Mucosa of rectum (tissue), 2 donors: ENCODE data around the gene ZRANB1.

Source experiments
- H3K27ac ChIP-seq, 2 donors: one replicate each; pipeline ENCODE4 v1.7.0; 2013; ENCODE audit warnings: inconsistent platforms in 2 of 2, low read depth in 2 of 2, low read length in 2 of 2
- H3K27me3 ChIP-seq, 2 donors: one replicate each; pipeline ENCODE4 v1.7.0; 2013; ENCODE audit warnings: low read length in 2 of 2; ENCODE audit not compliant: control insufficient read depth in 2 of 2, insufficient read depth in 2 of 2
- H3K36me3 ChIP-seq, 2 donors: one replicate each; pipeline ENCODE4 v1.7.0; 2013; ENCODE audit warnings: low read length in 2 of 2; ENCODE audit not compliant: control insufficient read depth in 2 of 2, insufficient read depth in 2 of 2
- H3K4me1 ChIP-seq, 2 donors: one replicate each; pipeline ENCODE4 v1.7.0; 2013; ENCODE audit warnings: low read length in 2 of 2, mild to moderate bottlenecking in 1 of 2; ENCODE audit not compliant: control insufficient read depth in 2 of 2, insufficient read depth in 2 of 2
- H3K4me3 ChIP-seq, 2 donors: one replicate each; pipeline ENCODE4 v1.7.0; 2013; ENCODE audit warnings: low read length in 2 of 2
- H3K9ac ChIP-seq, 2 donors: one replicate each; pipeline ENCODE4 v1.7.0; 2013; ENCODE audit warnings: low read length in 2 of 2, low read depth in 1 of 2, mild to moderate bottlenecking in 1 of 2
- H3K9me3 ChIP-seq, 2 donors: one replicate each; pipeline ENCODE4 v1.7.0; 2013; ENCODE audit warnings: low read length in 2 of 2; ENCODE audit not compliant: control insufficient read depth in 2 of 2
- donor health status: healthy.
- donor health status: Normal muscosa, but diverticular disease.

Gene ZRANB1

DNA sequence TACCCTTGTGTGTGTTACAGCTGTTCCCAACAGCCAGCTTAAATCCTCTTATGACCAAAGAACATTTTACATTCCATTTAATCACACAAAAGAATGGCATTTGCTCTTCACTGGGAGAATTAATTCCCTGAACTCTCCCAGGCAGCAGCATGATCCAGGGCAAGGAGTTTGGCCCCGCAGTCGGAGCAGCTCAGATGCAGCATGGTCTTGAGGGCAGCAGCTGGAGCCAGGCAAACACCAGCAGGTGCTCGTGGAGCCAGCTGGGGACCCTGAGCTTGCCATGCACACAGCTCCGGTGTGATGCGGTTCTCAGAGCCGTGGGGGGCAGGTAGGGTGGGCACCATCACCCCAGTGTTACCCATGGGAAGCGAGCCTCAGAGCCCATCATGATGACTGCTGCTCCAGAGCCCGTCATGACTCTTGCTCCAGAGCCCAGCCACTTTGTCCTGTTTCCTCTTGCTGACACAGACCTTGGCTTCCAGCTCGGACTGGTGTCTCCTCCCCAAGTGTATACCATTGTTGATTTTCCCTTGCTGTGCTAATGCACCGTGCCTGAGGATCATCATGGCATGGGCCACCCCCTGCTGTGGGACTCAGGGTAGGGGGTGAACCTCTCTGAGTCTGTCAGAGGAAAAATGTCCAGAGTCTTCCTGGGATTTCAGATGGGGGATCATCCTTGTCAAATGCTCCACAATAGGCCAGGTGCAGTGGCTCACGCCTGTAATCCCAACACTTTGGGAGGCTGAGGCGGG lies 75.8 kb downstream of the ZRANB1 start:
- no peak overlapping the region for H3K4me3 ChIP-seq
- no peaks in the 10 kb centered on the region for H3K27me3 ChIP-seq
- H3K4me1 ChIP-seq, result peaks cover 11 to 31% of the 10 kb centered on the region in 2 donors
- peaks cover 0 to 7% of the 10 kb centered on the region in 2 donors for H3K36me3 ChIP-seq
- no peak overlapping the region for H3K9ac ChIP-seq
- H3K27ac ChIP-seq, result no peak overlapping the region
- H3K9me3 ChIP-seq, result no peaks in the 10 kb centered on the region

DNA sequence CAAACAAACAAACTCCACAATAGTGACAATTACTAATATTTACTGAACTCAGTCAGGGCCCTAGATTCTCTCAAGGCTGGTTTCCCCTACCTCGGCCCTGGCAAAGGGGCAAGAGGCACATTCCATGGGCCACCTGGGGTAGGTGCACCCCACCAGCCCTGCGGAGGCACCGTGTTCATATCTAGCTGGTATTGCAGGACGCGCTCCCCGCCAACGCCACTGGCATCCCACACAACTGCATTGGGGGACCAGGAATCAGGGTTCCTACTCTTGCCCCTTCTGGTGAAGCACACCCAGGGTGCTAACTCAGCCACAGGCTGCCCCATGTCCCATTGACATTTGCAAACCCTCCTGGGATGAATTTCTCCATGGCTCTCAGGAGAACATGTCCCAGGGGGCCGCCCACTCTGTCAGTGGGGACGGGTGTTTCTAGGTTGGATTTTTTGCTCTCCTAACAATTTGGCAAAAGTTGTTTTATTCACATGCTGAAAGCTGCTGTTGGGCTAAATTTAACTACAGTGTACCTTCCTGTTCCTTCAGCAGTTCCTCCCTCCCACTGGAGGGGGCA lies 76.7 kb downstream of the ZRANB1 start:
- Histone ChIP-seq H3K27ac (no peak overlapping the region), H3K4me1 (peaks cover 13 to 31% of the 10 kb centered on the region in 2 donors), H3K9me3 (no peaks in the 10 kb centered on the region), H3K9ac (no peak overlapping the region), H3K27me3 (no peaks in the 10 kb centered on the region), H3K4me3 (no peak overlapping the region), H3K36me3 (peaks cover 0 to 10% of the 10 kb centered on the region in 2 donors)

DNA sequence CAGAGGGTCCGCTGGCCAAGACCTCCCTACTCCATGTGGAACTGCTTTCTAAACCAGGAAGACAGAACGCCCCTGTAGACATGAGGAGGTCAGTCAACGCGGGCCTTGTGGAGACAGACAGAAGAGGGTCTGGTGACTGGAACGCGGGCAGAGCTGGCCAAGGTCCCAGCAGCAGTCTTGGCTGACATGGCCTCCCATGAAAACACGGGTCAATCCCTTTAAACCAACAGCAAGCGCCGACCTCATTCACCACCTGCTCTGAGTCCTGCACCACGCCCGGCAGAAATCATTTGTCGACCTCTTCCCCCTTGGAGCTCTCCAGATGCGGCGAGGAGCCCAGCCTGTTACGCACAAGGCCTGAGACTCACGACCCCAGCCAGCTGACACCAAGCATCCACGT lies 78.5 kb downstream of the ZRANB1 start:
- peaks cover 22 to 41% of the 10 kb centered on the region in 2 donors for H3K4me1 ChIP-seq
- H3K27ac ChIP-seq, result peak overlapping the region in 1 of 2 donors; percentile 40
- H3K27me3 ChIP-seq, result no peaks in the 10 kb centered on the region
- H3K9me3 ChIP-seq, result no peaks in the 10 kb centered on the region
- H3K4me3 ChIP-seq, result no peak overlapping the region
- peaks cover 0 to 6% of the 10 kb centered on the region in 2 donors for H3K36me3 ChIP-seq
- no peak overlapping the region for H3K9ac ChIP-seq

GRCh38 chr10:125020871-125021270 lies 78.9 kb downstream of the ZRANB1 start:
- Histone ChIP-seq H3K4me3 (no peak overlapping the region), H3K9ac (no peak overlapping the region), H3K27ac (no peak overlapping the region), H3K9me3 (no peaks in the 10 kb centered on the region), H3K4me1 (peaks cover 22 to 42% of the 10 kb centered on the region in 2 donors), H3K27me3 (no peaks in the 10 kb centered on the region), H3K36me3 (peaks cover 3 to 6% of the 10 kb centered on the region in 2 donors)

DNA sequence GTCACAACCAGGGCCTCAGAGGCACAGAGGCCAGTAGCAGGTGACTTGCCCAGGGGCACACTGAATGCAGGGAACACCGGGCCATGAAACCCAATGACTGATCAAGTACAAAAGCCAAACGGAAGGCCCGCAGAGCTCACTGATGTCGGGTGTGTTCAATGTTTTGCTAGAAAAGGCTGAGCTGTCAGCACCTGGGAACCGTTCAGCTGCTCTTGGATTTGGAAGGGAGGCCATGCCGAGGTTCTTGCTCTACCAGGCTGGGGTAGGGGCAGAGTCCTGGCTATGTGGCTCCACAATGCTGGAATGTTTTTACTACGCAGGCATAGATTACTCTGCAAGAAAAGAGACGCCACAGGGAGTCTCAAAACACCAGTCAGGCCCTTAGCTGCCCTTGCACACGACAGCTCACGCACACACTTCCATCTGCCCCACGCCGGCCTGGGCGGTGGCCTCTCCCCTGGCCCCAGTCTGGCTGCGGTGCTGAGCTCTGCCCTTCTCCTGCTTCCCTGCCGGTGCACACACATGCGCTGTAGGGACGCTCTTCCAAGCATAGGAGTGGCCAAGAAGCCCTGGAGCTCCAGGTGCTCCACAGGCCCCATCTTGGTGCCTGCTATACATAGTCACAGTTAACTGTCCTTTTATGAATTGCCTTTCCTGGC lies 79.9 kb downstream of the ZRANB1 start:
- Histone ChIP-seq H3K9ac (no peak overlapping the region), H3K9me3 (no peaks in the 10 kb centered on the region), H3K4me3 (no peak overlapping the region), H3K27ac (no peak overlapping the region), H3K27me3 (no peaks in the 10 kb centered on the region), H3K36me3 (peaks cover 7 to 12% of the 10 kb centered on the region in 2 donors), H3K4me1 (peaks cover 18 to 35% of the 10 kb centered on the region in 2 donors)

DNA sequence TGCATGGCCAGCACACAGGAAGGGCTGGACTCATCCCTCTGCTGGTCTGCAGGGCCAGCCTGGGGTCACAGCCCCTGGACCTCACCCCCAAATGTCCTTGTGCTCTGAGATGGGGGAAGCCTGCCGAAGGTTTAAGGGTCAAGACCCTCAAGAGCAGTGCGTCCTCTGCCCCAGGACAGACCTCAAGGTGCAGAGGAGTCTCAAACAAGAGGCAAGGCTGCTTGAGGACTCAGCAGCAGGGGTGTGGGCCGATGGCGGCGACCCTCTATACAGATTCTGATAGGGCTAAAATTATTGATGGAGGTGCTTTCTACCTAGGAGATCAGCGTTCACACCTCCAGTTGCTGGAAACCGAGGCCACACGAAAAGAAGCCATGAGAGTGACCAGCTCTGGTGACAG lies 80.7 kb downstream of the ZRANB1 start:
- Histone ChIP-seq H3K36me3 (peaks cover 13 to 19% of the 10 kb centered on the region in 2 donors), H3K27ac (no peak overlapping the region), H3K4me3 (no peak overlapping the region), H3K9me3 (no peaks in the 10 kb centered on the region), H3K27me3 (no peaks in the 10 kb centered on the region), H3K9ac (no peak overlapping the region), H3K4me1 (peaks cover 18 to 29% of the 10 kb centered on the region in 2 donors)

DNA sequence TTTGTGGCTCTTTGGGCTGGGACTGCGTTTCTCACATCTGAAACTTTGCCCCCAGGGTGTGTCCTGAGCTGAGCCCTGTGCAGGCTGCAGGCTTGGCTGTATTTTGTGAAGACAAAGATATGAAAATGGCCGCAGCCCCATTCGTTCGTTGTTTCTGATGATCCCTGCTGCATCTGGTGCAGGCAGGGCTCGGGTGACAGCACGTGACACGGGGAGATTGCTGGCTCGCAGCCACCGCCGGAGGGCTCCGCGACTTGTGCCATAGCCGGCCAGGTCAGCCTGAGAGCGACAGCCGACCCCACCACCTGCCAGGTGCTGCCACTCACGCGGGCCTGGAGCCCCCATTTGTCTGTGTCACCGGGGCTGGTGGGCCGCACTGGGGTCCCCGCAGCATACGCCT lies 81.3 kb downstream of the ZRANB1 start:
- H3K27ac ChIP-seq, result peak overlapping the region in 1 of 2 donors; percentile 31
- H3K36me3 ChIP-seq, result peaks cover 16 to 19% of the 10 kb centered on the region in 2 donors
- H3K27me3 ChIP-seq, result no peaks in the 10 kb centered on the region
- peaks cover 18 to 29% of the 10 kb centered on the region in 2 donors for H3K4me1 ChIP-seq
- no peaks in the 10 kb centered on the region for H3K9me3 ChIP-seq
- H3K4me3 ChIP-seq, result no peak overlapping the region
- no peak overlapping the region for H3K9ac ChIP-seq

DNA sequence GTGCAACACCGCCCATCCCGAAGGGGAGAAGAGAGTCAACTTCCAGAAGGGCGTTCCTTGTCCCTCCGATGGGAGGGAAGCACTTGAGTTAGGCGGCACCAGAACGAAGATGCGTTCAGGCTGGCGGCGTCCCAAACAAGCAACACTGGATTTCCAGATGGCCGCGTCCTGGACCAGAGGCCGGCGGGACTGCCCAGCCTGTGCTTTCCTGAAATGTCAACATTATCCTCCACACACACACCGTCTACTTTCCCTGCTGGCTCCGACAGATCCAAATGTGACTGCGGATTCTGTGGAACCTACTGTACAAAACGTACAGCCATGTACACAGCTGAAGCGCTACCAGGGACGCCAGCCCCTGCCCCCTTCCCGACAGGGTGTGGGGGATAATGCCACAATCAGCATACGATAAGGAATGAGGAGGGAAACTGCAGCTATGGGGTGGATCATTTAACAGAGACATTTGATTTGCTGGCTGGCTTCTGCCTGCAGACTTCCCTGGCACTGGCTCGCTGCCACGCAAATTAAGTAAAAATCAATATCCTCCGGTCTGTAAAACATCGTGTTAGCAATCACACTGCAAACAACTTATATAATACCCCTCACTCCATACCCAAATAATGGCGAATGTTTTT lies 82.1 kb downstream of the ZRANB1 start:
- Histone ChIP-seq H3K36me3 (peaks cover 16 to 19% of the 10 kb centered on the region in 2 donors), H3K27ac (peak overlapping the region; percentile 31 to 32), H3K9ac (no peak overlapping the region), H3K9me3 (no peaks in the 10 kb centered on the region), H3K4me3 (no peak overlapping the region), H3K27me3 (no peaks in the 10 kb centered on the region), H3K4me1 (peaks cover 18 to 29% of the 10 kb centered on the region in 2 donors)

- H3K27ac ChIP-seq, result peak overlapping the region; percentile 7 to 12
- no peak overlapping the region for H3K9ac ChIP-seq
- no peak overlapping the region for H3K4me3 ChIP-seq
- H3K36me3 ChIP-seq, result peaks cover 18 to 19% of the 10 kb centered on the region in 2 donors
- H3K4me1 ChIP-seq, result peaks cover 18 to 29% of the 10 kb centered on the region in 2 donors
- no peaks in the 10 kb centered on the region for H3K9me3 ChIP-seq
- H3K27me3 ChIP-seq, result no peaks in the 10 kb centered on the region
Observed at GRCh38 chr10:125024497-125025234, 82.7 kb downstream of the ZRANB1 start.
